Tibial nerve (tissue), 4 donors: ENCODE results near the gene NXF1.

Experiments used
- CTCF ChIP-seq, 5 experiments: fragments of 200-600 bp in 3 of 5; fragments of 450-650 bp in 2 of 5; sonication (generic) in 3 of 5; IDR thresholded peaks; one replicate each; pipeline ENCODE4 v1.5.1; 2016 to 2019; ENCODE audit warnings: antibody characterized with exemption in 5 of 5, mild to moderate bottlenecking in 3 of 5, moderate library complexity in 2 of 5
- EP300 ChIP-seq, 2 donors: sonication (generic); formaldehyde crosslinking; IDR thresholded peaks; one replicate each; pipeline ENCODE4 v1.6.1; 2017; ENCODE audit warnings: antibody characterized with exemption in 2 of 2, mild to moderate bottlenecking in 1 of 2
- POLR2A ChIP-seq, 2 donors: fragments of 450-650 bp; IDR thresholded peaks; one replicate each; pipeline ENCODE4 v1.6.1; 2017; ENCODE audit warnings: antibody characterized with exemption in 2 of 2, mild to moderate bottlenecking in 2 of 2, moderate library complexity in 2 of 2

- TF ChIP-seq CTCF (IDR thresholded peaks at IDR 0.05) (peak in 2 of 5 experiments; percentile 28 to 44), EP300 (IDR thresholded peaks at IDR 0.05) (peak in 1 of 2 donors; percentile 97), POLR2A (IDR thresholded peaks at IDR 0.05) (peak; percentile 65 to 96)
These were observed 26.5 kb upstream of the NXF1 start, which contains the start of gene STX5 for GRCh38 chr11:62831520-62832335.
